Fibroblast of skin of abdomen (primary cell): ENCODE data around the gene DNAJC5. TPM values are rescaled to one million over a fixed set of nuclear protein-coding genes. Genes with fewer than 3 reads are reported as not detected.
"Not testable (repeated sequence)": the region's sequence is repeated elsewhere in the genome, so short reads cannot be mapped to it uniquely, and the experiment has no call there.

Experiments used
- DNase-seq: peaks from one replicate; pipeline ENCODE4 v3.0.0-alpha.2; 2013
- polyA plus RNA-seq, 2 experiments: library from polyadenylated mRNA; unstranded; fragments of 120-200 nt; gene quantifications; one replicate each; pipeline ENCODE4 v1.2.1, GENCODE V29; 2013; ENCODE audit not compliant: insufficient read length in 2 of 2

DNAJC5 gene, protein sequence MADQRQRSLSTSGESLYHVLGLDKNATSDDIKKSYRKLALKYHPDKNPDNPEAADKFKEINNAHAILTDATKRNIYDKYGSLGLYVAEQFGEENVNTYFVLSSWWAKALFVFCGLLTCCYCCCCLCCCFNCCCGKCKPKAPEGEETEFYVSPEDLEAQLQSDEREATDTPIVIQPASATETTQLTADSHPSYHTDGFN
- polyA plus RNA-seq (2013, experiment 1 of 2; ENCODE audit: insufficient read length): 31.9 TPM
- 32.6 TPM for polyA plus RNA-seq (2013, experiment 2 of 2; ENCODE audit: insufficient read length)

- peak; percentile 92 for DNase-seq
Observed at GRCh38 chr20:63894358-63895201, at the start of gene DNAJC5. TSS of gene DNAJC5 (plus strand) at chr20:63895126. CDS start at chr20:63928346, 33,220 bp downstream.

DNA sequence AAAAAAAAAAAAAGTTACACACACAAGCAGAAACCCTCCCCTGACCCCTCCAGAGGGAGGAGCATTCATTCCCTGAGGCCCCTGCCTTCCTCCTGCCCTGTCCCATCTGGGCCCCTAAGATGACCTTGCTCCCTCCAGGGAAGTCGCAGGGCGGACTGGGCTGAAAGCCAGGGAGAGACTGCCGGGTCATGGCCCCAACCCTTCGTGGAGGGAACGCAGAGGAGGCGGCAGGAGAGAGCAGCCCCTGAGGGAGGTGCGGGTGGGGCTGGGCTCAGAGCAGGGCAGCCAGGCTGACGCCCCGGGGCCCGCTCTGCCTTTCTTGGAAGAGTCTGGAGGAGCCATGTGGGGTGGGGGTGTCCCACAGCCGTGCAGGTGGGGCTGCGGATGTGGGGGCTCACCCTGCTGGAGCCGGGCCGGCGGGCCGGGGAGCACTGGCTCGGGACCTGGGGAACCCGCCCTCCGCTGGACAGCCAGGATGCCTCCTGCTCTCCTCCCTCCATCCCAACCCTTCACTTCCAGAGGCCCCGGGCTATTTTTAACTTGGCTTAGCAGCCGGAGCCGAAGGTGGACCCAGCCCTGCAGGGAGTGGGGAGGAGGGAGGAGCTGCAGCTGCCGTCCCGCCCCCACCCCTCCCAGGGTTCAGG is 48.7 kb upstream of the DNAJC5 start:
- DNase-seq: no peak

DNA sequence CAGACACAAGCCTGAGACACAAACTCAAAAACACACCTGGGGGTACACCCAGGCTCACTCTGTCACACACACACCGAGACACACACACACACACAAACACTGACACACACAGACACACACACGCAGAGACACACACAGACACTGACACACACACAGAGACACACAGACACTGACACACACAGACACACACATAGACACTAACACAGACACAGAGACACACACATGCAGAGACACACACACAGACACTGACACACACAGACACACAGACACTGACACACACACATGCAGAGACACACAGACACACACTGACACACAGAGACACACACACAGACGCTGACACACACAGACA is 48.1 kb upstream of the DNAJC5 start:
- DNase-seq: no peak

DNA sequence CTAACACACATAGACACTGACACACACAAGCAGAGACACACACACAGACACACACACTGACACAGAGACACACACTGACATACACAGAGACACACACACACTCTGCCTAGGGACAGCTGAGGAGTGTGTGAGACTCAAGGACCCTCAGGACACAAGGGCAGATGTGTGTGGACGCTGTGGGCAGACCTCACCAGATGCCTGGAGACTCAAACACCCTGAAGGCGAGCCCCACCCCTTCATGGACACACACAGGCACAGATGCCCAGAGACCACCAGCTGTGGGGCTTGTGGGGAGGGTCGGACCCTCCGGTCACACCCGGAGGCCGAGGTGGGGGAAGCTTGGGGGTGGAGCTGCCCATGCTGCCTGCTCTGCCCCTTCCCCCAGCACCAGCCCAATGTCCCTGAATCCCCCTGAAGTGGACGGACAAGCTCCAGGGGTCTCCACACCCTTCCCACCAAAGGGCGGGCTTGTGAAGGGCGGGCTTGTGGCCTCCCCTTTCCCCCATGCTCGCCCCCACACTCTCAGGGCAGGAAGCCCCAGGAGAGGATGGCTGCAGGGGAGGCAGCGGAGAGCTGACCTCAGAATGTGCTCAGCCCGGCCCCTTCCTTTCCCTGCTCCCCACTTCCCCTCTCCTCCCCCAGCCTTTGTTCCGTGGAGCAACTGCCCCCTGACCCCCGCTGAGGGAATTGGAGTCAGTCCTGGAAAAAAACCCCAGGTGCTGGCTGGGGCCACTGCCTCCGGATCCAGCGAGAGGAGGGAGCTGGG is 47.5 kb upstream of the DNAJC5 start:
- DNase-seq: no peak

DNA sequence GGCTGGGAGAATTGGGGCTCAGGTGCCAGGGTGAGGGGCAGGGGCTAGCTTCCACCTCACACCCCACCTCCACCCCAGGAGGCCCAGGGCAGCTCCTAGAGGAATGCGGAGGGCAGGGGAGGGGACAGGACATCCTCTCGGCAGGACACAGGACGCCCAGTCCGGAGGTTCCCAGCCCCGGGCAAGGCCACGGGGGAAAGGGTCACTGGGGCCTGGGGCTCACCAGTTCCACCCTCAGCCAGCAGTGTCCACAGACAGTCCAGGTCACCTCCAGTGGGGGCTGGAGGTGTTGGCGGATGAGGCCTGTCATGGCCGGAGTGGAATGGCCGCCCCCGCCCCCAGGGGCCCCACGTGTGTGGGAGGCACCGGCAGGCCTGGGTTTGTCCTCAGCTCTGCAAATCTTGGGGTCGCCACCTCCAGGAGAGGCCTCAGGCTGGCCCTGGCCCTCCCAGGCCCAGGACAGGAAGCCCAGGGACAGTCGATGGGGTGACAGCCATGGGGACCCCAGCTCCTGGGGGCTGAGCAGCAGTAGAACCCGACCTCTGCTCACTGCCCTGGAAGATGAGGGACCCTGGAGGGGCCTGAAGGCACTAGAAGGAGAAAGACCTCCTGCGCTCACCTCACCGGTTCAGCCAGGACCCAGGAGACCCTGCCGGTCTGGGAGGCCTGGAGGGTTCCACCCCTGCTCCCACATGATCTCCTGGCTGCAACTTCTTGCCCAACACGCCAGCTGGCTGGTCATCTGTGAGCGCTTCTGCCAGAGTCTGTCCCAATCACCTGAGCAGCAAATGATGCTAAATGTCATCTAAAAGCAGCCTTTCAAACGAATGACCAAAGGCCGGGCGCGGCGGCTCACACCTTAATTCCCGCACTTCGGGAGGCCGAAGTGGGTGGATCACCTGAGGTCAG is 46.7 kb upstream of the DNAJC5 start:
- no peak for DNase-seq

GRCh38 chr20:63850689-63851547 is 44.0 kb upstream of the DNAJC5 start:
- no peak for DNase-seq

- not testable (repeated sequence) for DNase-seq
Observed at GRCh38 chr20:63851548-63851943, 43.4 kb upstream of the DNAJC5 start.

DNA sequence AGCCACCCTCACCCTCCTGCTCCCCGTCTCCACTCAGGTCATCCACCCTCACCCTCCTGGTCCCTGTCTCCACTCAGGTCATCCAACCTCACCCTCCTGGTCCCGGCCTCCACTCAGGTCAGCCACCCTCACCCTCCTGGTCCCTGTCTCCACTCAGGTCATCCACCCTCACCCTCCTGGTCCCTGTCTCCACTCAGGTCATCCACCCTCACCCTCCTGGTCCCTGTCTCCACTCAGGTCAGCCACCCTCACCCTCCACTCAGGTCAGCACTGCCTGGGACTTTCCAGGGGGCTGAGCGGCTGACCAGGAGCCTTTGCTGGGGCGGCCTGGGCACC is 41.2 kb upstream of the DNAJC5 start:
- not testable (repeated sequence) for DNase-seq

GRCh38 chr20:63854069-63854765 is 40.7 kb upstream of the DNAJC5 start:
- DNase-seq: no peak

- no peak for DNase-seq
Observed at GRCh38 chr20:63854766-63855362, 40.1 kb upstream of the DNAJC5 start.

DNA sequence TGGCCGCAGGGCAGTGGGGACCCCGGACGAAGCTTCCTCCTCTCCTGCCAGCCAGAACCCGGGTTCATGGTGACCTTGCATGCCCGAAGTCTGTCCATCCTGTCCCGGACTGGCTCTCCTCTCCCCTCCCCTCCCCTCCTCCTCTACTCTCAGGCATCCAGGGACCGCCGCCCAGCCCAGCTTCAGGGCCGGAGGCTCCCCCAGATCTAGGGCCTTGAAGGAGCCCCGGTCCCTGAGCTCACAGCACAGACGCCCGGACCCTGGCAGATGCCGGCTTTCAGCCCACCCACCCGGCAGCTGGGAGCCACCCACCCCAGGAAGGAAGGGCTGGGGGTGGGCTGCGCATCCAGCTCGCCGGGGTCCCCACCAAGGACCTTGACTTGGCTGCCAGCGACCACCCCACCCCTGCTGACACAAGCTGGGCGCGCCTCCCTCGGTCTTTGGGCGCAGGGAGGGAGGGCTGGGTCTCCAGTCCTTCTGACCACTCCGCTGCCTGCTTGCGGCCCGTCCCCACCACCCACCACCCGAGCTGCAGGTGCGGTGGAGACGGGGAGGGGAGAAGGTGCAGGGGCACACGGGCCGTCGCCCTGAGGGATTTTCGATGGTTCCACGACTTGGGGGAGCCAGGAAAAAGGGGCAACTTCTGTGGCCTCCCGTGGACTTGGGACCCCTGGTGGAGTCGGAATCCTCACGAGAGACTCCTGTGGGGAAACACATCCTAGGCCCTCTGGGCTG is 39.4 kb upstream of the DNAJC5 start:
- DNase-seq: no peak

- no peak for DNase-seq
Observed at GRCh38 chr20:63856098-63856511, 38.8 kb upstream of the DNAJC5 start.

DNA sequence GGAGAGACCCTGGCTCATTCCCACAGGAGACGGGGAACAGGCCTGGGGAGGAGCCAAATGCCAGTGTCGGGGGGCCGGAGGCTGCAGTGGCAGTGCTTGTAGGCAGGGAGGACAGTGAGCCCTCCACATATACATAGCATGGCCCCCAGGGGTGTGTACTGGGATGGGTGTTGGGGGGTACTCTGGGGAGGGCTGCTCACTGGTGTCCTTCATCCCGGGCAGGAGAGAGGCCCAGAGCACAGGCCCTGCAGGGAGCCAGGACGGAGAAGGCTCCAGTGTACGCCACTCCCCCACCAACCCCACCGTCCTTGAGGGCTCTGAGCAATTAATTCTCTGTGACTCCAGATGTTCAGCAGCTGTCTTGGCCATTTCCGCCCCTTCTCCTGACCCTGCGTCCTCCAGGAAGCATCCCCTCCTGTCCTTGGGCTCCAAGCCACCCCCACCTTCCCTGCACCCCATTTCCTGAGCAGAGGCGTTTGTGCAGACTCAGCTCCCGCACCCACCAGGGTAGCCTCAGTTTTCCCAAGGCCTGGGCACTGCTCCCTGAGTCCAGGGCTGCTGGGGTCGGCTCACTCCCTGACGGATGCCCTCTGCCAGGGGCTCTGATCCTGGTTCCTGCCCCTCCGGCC is 37.0 kb upstream of the DNAJC5 start:
- no peak for DNase-seq

- DNase-seq: no peak
Observed at GRCh38 chr20:63858393-63859165, 36.3 kb upstream of the DNAJC5 start.

GRCh38 chr20:63859166-63859699 is 35.7 kb upstream of the DNAJC5 start:
- no peak for DNase-seq

DNA sequence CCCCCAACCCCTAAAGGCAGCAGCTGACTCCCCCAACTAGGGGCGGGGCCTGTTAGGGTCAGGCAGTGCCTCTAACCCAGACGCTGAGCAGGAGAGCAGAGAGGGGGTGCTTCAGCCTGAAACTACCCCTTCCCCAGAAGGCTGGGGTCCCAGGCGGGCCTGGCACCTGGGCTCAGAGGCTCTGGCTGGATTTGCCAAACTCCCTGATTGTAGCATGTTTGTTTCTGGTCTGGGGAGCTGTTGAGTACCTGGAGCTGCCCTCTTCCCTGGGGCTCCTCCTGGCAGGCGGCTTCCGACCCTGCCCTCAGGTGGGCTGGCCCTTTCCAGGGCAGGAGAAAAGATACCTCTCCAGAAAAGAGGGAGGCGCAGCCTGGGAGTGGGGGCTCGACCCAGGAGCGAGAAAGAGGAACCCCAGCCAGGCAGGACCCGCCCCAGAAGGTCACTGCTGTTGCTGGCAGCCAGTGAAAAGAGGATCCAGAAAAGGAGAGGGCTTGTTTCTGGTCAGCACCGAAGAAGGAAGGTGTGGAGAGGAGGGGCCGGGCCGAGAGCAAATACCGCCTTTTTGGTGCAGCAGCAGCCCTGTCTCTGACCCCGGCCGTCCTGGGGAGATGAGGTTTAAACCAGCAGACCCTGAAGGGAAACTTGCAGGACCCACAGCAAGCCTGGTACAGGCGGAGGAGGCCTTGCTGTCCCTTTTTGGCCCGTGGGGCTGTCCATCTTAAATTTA is 34.4 kb upstream of the DNAJC5 start:
- DNase-seq: no peak
